HFFc6 (cell line): Measurements from ENCODE around the gene MAST4. TPM values are rescaled to one million over a fixed set of nuclear protein-coding genes. Genes with fewer than 3 reads are reported as not detected.

Experiments
- DNase-seq: peaks from one replicate; pipeline ENCODE4 v3.0.0-alpha.2; 2018
- H3K27ac Mint-ChIP-seq: 2 replicates; pipeline ENCODE4 v1.8.0; 2020; ENCODE audit warnings: mild to moderate bottlenecking, mixed read lengths
- H3K27me3 Mint-ChIP-seq: 2 replicates; pipeline ENCODE4 v1.8.0; 2021; ENCODE audit warnings: mild to moderate bottlenecking, moderate library complexity, mixed read lengths; ENCODE audit not compliant: insufficient read depth
- H3K36me3 Mint-ChIP-seq: 2 replicates; pipeline ENCODE4 v1.8.0; 2021; ENCODE audit warnings: low read depth, mixed read lengths
- H3K4me1 Mint-ChIP-seq: 2 replicates; pipeline ENCODE4 v1.8.0; 2020; ENCODE audit warnings: low read depth, mixed read lengths
- H3K4me3 Mint-ChIP-seq: 2 replicates; pipeline ENCODE4 v1.8.0; 2020; ENCODE audit warnings: mild to moderate bottlenecking, moderate library complexity, mixed read lengths
- H3K9me3 Mint-ChIP-seq: 2 replicates; pipeline ENCODE4 v1.8.0; 2020; ENCODE audit warnings: mild to moderate bottlenecking, mixed read lengths
- CTCF ChIP-seq: fragments of 200-600 bp; sonication (generic); IDR thresholded peaks from 2 replicates; pipeline ENCODE4 v1.5.0; 2021; ENCODE audit warnings: antibody characterized with exemption, mild to moderate bottlenecking
- total RNA-seq, 6 experiments: library from RNA; stranded (reverse); fragmentation: NEBNext Ultra II Directional; extraction: Animal tissue kit (Norgen Biotek cat#: 25700); gene quantifications; 2 replicates in 1 of 6; 3 replicates in 5 of 6; pipeline ENCODE4 v1.2.3, GENCODE V29; 2021

The MAST4 gene
- total RNA-seq, 6 experiments from 2014 or later = 3.0 to 5.6 (median 3.9) TPM

- Mint-ChIP-seq H3K4me1 (peaks cover 22% of the 10 kb centered on the region), H3K4me3 (no peak overlapping the region), H3K27me3 (peaks cover 7% of the 10 kb centered on the region), H3K36me3 (no peaks in the 10 kb centered on the region), H3K27ac (no peak overlapping the region), H3K9me3 (no peaks in the 10 kb centered on the region)
- peak; percentile 21 for DNase-seq
- peak; percentile 92 for TF ChIP-seq CTCF
Measured at GRCh38 chr5:66987949-66988838, 392.0 kb downstream of the MAST4 start.

GRCh38 chr5:66989286-66989685, 393.1 kb downstream of the MAST4 start:
- Mint-ChIP-seq H3K27me3 (peaks cover 3% of the 10 kb centered on the region; the same call in 1 of the 2 replicates), H3K9me3 (no peaks in the 10 kb centered on the region), H3K36me3 (no peaks in the 10 kb centered on the region), H3K4me3 (no peak overlapping the region), H3K27ac (no peak overlapping the region; the same call in 1 of the 2 replicates), H3K4me1 (peaks cover 22% of the 10 kb centered on the region)
- DNase-seq = peak; percentile 12
- TF ChIP-seq CTCF = no peak

- DNase-seq = no peak
- no peak overlapping the region for H3K4me3 Mint-ChIP-seq
- peaks cover 3% of the 10 kb centered on the region; the same call in 1 of the 2 replicates for H3K27me3 Mint-ChIP-seq
- TF ChIP-seq CTCF = no peak
- no peaks in the 10 kb centered on the region for H3K36me3 Mint-ChIP-seq
- peaks cover 22% of the 10 kb centered on the region for H3K4me1 Mint-ChIP-seq
- H3K9me3 Mint-ChIP-seq = no peaks in the 10 kb centered on the region
- H3K27ac Mint-ChIP-seq = no peak overlapping the region
Measured at GRCh38 chr5:66989781-66990180, 393.6 kb downstream of the MAST4 start.

GRCh38 chr5:66991746-66992145, 395.6 kb downstream of the MAST4 start:
- Mint-ChIP-seq H3K4me3 (no peak overlapping the region), H3K27ac (no peak overlapping the region), H3K36me3 (no peaks in the 10 kb centered on the region), H3K4me1 (peaks cover 22% of the 10 kb centered on the region), H3K9me3 (no peaks in the 10 kb centered on the region), H3K27me3 (no peaks in the 10 kb centered on the region)
- no peak for TF ChIP-seq CTCF
- no peak for DNase-seq

GRCh38 chr5:66992547-66992946, 396.4 kb downstream of the MAST4 start:
- no peaks in the 10 kb centered on the region for H3K9me3 Mint-ChIP-seq
- no peak overlapping the region for H3K4me3 Mint-ChIP-seq
- no peaks in the 10 kb centered on the region for H3K36me3 Mint-ChIP-seq
- no peak for TF ChIP-seq CTCF
- H3K4me1 Mint-ChIP-seq = peaks cover 14% of the 10 kb centered on the region
- DNase-seq = no peak
- no peaks in the 10 kb centered on the region for H3K27me3 Mint-ChIP-seq
- H3K27ac Mint-ChIP-seq = no peak overlapping the region
